ENCODE data around the gene ADGRE1.

The ADGRE1 gene

DNA sequence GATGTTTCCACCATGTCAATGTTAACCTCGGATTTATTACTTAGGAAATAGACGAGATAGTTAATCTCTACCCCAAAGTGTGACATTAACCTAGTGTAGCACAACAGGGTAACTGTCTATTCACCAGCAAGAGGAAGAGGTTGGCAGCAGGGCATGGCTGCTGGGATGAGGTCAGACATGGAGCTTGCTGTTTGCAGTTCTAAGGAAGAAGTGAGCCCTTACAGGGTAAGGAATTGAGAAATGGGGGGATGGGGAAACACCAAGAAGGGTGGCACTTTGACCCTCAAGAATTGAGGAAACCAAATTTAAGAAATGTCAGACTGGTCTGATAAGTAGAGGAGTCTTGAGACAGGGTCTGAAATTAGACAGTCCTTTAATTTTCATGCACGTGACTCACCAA lies 71.4 kb downstream of the ADGRE1 start:
- no peak for FAIRE-seq

DNA sequence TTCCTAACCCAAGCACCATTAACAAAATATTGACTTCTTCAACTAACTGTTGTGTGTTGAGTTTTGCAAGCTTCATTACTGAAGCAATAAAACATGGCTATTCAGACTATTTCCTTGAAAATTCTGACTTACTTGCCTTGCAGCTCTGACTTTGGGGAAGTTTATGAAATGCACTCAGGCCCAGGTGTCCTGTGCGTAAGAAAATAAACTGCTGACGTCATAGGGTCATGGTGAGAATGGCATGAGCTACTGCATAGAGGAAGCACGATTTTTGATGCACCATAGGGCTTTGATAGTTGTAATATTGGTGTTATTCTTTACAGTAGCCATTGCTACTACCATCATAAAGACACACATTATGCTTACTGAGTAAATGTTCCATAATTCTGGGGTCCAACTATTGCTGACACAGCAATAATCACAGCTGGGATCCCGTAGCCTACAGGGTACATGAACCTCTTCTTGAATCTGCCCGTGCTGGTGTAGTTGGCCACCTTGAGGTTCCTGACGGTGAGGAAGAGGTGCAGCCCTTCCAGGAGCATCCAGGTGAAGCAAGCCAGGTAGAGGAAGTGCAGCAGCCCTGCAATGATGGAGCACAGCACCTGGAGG lies 76.0 kb downstream of the ADGRE1 start:
- no peak for FAIRE-seq

DNA sequence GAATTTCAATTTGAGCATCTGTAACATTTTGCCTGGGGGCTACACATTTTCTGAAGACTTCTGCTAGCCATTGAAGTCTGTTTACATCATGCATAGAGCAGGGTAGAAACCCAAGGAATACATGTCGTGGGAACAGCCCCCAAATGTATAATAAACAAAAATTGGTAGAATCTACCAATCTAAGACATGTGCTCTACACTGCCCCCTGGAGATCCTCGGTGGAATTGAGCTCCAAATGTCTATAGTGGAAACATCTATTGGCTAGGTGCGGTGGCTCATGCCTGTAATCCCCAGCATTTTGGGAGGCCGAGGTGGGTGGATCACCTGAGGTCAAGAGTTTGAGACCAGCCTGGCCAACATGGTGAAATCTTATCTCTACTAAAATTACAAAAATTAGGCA lies 76.6 kb downstream of the ADGRE1 start:
- FAIRE-seq = no peak

DNA sequence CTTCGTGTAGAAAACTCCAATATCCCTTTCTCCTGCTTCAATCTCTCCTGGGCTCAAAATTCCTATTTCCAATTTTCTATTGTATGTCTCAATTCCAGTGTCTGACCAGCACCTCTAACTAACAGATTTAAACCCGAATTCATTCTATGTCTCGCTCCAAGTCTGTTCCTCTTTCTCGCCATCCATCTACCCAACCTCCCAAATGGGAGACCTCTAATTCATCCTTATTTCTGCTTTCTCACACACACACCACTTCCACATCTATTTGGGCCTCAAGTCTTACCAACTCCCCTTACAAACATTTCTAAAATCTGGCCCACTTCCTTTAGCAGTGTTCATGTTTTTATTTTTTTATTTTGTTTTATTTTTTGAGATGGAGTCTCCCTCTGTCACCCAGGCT lies 80.6 kb downstream of the ADGRE1 start:
- no peak for FAIRE-seq

DNA sequence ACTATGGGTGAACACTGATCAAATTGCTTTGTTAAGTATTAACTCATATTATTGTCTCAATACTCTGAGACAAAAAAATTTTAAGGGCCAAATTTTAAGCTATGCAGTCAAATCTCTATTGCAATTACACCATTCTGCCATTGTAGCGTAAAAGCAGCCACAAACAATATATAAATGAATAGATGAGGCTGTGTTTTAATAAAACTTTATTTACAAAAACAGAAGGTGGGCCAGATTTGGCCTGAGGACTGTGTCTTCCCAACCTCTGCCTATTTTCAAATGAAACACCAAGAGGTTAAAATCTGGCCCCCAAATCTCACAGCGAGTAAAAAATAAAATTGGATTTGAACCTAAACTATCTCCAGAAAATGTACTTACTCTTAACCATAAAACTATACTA lies 82.1 kb downstream of the ADGRE1 start:
- no peak for FAIRE-seq

DNA sequence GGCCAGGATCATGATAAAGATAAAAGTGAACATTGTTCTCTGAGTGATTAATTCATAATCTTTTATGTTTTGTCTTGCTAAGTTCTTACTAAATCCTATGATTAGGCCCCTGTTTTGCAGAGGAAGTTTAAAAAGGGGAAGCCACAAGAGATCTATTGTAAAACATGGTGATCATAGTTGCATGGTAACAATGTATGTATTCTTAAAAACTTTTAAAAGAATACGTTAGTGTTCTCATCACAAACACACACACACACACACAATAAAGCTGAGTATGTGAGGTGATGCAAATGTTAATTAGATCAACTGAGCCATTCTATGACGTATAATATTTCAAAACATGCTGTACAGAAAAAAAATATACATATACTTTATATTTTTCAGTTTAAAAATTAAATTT lies 82.6 kb downstream of the ADGRE1 start:
- FAIRE-seq = no peak

DNA sequence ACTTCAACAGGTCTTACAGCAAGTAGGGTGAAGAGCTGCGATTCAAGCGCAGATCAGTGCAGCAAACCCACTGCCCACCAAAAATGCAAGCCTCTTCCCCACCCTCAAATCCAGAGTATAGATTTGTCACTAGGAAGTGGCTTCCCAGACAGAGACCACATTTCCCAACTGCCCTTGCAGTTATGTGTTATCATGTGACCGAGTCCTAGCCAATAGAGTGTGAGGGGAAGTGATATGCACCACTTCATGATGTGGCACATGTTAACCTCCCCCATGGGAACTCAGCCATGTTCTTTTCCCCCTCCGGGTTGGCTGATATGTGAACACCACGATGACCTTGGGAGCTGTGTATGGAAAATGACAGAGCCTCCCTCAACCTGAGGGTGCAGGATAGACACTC lies 83.1 kb downstream of the ADGRE1 start:
- FAIRE-seq = no peak

DNA sequence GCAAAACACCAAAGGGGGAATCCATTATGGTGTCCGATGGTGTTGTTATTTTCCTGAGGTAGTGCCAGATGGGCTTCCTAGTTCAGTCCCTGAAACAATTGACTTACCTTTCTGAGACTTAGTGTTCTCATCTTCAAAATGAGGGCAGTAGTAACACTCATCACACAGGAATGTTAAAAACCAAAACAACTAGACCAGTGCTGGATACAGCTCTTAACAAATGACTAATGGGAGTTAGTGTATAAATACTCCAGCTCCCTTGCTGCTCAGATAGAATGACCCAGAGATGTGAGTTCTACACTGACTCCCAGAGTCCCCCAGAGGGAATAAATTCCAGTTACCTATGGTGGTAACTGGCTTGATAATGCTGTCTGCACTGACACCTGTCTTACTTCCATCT lies 84.0 kb downstream of the ADGRE1 start:
- FAIRE-seq = no peak

DNA sequence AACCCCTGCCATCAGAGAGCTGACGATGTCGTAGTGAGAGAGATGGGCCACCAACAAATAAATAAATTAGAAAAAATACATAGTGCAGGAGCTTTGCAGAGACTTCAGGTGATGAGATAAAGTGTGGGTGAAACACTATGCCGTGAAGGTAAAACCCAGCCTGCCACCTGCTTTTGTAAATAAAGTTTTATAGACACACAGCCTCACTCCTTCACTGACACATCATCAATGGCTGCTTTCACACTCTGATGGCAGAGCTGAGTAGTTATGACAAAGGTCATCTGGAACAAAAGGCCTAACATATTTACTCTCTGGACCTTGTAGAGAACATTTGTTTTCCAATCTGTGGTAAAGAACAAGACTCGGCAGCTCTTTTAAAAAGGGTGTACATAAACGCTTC lies 88.8 kb downstream of the ADGRE1 start:
- no peak for FAIRE-seq

DNA sequence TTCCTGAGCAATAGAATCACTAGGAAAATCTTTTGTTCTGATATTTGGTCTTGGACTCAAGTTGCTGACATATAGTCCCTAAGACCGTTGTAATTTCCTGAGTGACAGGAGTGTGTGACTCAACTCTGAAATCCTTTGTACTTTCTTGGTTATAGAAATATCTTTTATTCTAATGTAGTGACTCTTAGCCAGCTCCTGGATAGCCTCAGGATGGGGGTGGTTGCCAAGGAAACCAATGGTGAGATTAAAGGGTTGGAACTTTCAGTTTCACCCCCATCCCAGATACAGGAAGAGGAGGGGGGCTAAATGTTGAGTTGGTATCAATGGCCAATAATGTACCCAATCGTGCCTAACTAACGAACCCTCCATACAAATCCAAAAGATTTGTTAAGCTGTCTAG lies 92.0 kb downstream of the ADGRE1 start:
- FAIRE-seq = no peak

DNA sequence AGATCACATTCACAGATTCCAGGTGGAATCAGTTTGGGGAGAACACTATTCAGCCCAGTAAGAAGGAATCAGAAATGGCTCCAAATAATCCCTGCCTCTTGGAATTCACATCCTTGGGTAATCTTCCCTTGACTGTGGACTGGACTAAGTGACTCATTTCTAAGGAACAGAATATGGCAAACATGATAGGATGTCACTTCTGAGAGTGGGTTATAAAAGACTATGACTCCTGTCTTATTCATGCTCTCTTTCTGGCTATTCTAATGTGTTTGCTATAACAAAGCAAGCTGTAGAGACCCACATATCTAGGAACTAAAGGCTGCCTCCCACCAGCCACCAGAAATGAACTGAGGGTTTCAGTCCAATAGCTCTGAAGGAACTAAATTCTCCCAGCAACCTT lies 96.1 kb downstream of the ADGRE1 start:
- FAIRE-seq = no peak

DNA sequence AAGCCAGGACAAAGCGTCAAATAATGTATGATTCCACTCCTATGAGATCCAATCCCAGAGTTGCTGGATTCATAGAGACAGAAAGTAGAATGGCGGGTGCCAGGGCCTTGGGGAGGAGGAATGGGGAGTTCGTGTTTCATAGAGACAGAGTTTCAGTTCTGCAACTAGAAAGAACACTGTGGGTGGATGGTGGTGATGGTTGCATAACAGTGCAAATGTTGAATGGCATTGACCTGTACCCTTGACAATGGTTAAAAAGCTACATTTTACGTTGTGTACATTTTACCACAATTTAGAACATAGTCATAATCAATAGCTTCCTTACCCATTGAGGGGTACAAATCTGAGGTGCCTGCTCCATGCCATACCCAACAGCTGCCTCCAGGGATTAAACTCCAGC lies 100.5 kb downstream of the ADGRE1 start:
- FAIRE-seq = no peak

DNA sequence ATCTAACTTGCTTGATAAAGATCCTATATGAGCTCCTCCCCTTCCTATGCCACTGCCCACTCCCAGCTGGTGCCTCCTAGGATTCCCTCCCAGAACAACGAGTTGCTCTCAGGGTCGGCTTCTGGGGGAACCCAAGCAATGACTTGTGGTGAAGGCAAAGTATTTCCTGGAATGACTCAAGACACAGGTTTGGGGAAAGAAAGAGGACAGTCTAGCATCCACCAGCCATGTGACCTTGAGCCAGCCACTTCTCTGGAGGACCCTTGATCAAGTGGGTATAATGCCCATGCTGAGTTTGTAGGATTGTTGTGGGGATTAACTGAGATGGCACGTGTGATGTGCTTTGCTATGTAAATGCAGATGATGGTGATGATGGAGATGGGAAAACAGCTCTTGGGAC lies 100.9 kb downstream of the ADGRE1 start:
- FAIRE-seq = no peak
